ENCODE data around the gene HEXD. TPM values are rescaled to one million over a fixed set of nuclear protein-coding genes. Genes with fewer than 3 reads are reported as not detected.
A peak's percentile ranks its signal among the peaks of the same experiment; 100 is the strongest.

Gene HEXD
- total RNA-seq, 2 experiments from 2014 or later, result 47.6 to 53.6 TPM

DNA sequence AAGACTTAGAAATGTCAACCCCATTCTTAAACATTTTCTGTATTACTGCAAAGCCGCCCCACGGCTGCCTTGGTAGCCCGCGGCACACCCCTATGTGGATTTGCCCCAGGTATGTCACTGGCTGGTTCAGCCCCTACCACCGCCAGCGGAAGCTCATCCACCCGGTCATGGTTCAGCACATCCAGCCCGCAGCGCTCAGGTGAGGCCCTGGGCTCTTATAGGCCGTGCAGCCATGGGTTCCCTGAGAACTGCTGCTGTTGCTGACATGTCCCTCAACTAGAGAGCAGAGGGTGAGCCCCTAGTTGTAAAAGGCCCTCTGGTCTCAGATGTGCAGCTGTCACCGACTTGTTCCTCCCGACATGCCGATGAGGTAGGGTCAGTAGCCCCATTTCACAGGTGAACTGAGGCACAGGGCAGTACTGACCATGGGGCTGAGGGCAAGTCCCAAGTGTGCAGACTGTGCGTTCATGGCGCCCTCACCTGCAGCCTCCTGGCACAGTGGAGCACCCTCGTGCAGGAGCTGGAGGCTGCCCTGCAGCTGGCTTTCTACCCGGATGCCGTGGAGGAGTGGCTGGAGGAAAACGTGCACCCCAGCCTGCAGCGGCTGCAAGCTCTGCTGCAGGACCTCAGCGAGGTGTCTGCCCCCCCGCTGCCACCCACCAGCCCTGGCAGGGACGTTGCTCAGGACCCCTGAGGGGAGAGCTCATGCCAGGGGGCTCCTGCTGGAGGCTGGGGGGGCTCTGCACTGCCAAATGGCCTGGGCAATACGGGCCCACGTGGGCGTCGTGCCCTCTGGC is 23.7 kb downstream of the HEXD start:
- ChIA-PET CTCF (interaction anchor here (0.6 kb wide), 1 partner anchor 17 kb away, joined by 3 read pairs; no protein-coding TSS in a partner anchor), POLR2A (no interaction called here)
- no peaks in the 10 kb centered on the region for H3K9me3 Mint-ChIP-seq (ENCODE audit: insufficient read depth)
- DNase-seq (no peak), ATAC-seq (no peak)
- no peaks in the 10 kb centered on the region for H3K27me3 Mint-ChIP-seq (ENCODE audit: low read depth)
- H3K27ac Mint-ChIP-seq, result no peak overlapping the region
- H3K4me3 Mint-ChIP-seq, result no peak overlapping the region
- peaks cover 12% of the 10 kb centered on the region for H3K4me1 Mint-ChIP-seq (ENCODE audit: low read depth)
- peaks cover 33% of the 10 kb centered on the region for H3K36me3 Mint-ChIP-seq (ENCODE audit: low read depth)

DNA sequence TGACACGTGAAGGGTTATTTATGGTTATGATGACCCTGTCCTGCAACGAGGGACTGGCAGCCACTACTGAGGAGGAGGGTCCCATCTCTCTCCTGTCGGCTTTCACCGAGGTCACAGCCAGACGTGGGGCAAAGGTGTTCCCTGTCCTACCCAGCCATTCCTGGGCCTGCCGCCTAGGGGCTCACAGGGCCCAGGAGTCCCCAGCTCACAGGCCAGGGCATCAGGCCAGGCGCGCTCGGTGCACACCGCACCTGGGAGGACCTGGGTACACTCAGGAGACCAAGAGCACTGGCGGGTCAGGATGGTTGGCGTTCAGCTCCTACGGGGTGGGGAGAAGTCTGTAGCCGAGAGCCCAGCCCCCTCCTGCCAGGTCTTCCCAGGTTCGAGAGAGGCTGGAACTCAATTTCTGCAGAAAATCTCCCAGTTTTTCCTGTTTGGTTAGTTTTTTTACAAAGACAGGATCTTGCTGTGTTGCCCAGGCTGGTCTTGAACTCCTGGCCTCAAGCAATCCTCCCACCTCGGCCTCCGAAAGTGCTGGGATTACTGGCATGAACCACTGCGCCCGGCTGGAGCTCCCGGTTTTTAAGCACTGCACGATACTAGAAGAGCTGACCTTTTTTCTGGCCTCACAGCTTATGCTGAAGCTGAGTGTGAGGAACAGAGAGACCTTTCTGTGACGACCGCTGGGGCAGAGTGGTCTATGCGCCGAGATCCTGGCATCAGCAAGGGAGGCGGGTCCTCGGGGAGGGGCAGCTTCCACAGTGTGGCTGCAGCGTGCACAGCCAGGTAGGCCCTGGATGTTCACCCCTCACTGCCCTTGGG is 24.7 kb downstream of the HEXD start:
- Mint-ChIP-seq H3K4me1 (ENCODE audit: low read depth) (peaks cover 17% of the 10 kb centered on the region), H3K36me3 (ENCODE audit: low read depth) (peaks cover 37% of the 10 kb centered on the region), H3K9me3 (ENCODE audit: insufficient read depth) (no peaks in the 10 kb centered on the region), H3K4me3 (no peak overlapping the region), H3K27ac (no peak overlapping the region), H3K27me3 (ENCODE audit: low read depth) (no peaks in the 10 kb centered on the region)
- DNase-seq (no peak), ATAC-seq (no peak)
- CTCF ChIA-PET, result no interaction called here
- POLR2A ChIA-PET, result interaction anchor here (1.1 kb wide), 1 partner anchor 9 kb away, joined by 4 read pairs; no protein-coding TSS in a partner anchor

GRCh38 chr17:82443465-82444283 is 25.5 kb downstream of the HEXD start:
- H3K27ac Mint-ChIP-seq, result no peak overlapping the region
- no peaks in the 10 kb centered on the region for H3K27me3 Mint-ChIP-seq (ENCODE audit: low read depth)
- no peaks in the 10 kb centered on the region for H3K9me3 Mint-ChIP-seq (ENCODE audit: insufficient read depth)
- no peak for ATAC-seq
- H3K4me1 Mint-ChIP-seq (ENCODE audit: low read depth), result peaks cover 19% of the 10 kb centered on the region
- H3K36me3 Mint-ChIP-seq (ENCODE audit: low read depth), result peaks cover 38% of the 10 kb centered on the region
- no peak for DNase-seq
- ChIA-PET POLR2A (interaction anchor here (1.0 to 1.1 kb wide), 2 partner anchors 8 to 9 kb away, joined by 3 to 4 read pairs; no protein-coding TSS in a partner anchor), CTCF (no interaction called here)
- H3K4me3 Mint-ChIP-seq, result no peak overlapping the region

DNA sequence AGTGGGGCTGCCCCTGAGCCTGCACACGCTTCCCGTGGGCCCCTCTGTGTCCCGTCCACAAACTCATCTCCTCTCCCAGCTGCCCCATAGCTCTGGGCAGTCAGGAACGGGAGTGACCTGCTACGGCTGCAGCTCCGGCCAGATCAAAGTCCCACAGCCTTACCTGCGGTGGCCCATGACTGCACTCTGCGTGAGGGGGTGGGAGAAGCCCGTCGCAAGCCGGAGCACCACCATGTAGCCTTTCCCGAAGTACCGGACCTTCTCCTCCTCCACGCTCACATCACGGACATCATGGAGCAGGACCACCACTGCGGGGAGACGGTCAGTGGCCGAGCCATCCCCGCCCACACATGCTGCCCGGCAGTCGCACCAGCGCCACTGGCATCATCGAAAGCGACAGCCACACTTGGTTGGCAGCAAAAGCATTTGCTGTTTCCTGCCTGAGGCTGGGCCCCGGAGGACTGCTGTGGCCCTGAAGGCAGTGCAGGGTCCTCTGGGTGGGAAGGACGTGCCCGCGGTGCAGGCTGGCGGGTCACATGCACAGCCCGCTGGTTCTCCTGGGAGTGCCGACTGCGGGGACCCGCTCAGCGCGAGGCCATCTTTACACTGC is 26.2 kb downstream of the HEXD start:
- no peak overlapping the region for H3K4me3 Mint-ChIP-seq
- H3K4me1 Mint-ChIP-seq (ENCODE audit: low read depth), result peaks cover 19% of the 10 kb centered on the region
- CTCF ChIA-PET, result no interaction called here

GRCh38 chr17:82444941-82445521 is 26.9 kb downstream of the HEXD start:
- ATAC-seq, result no peak
- DNase-seq, result no peak
- ChIA-PET CTCF (no interaction called here), POLR2A (no interaction called here)
- Mint-ChIP-seq H3K27me3 (ENCODE audit: low read depth) (no peaks in the 10 kb centered on the region), H3K4me3 (no peak overlapping the region), H3K9me3 (ENCODE audit: insufficient read depth) (no peaks in the 10 kb centered on the region), H3K36me3 (ENCODE audit: low read depth) (peaks cover 51% of the 10 kb centered on the region), H3K27ac (no peak overlapping the region), H3K4me1 (ENCODE audit: low read depth) (peaks cover 19% of the 10 kb centered on the region)

More for the DNA sequence above, 26.2 kb downstream of the HEXD start:
- no peak overlapping the region for H3K27ac Mint-ChIP-seq
- H3K9me3 Mint-ChIP-seq (ENCODE audit: insufficient read depth), result no peaks in the 10 kb centered on the region
- ATAC-seq (no peak), DNase-seq (no peak)
- no peaks in the 10 kb centered on the region for H3K27me3 Mint-ChIP-seq (ENCODE audit: low read depth)
- H3K36me3 Mint-ChIP-seq (ENCODE audit: low read depth), result peaks cover 44% of the 10 kb centered on the region
- POLR2A ChIA-PET, result interaction anchor here (1.0 kb wide), 1 partner anchor 10 kb away, joined by 3 read pairs; no protein-coding TSS in a partner anchor

DNA sequence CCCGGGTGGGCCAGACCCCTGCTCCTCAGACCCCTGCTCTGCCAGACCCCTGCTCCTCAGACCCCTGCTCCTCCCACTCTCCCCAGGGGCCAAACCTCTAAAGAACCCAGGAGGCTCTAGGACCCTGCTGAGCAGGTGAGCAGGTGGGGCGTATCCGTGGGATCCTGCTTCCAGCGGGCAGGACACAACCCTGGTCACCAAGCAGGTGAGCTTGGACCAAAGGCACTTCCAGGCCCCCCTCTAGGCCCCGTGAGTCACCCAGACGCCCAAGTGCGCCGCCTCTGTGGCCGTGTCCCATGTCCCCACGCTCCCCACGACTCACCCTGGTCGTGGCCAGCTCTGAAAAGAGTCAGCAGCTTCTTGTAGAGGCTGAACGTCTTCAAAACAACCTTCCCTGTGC is 27.4 kb downstream of the HEXD start:
- no peak for ATAC-seq
- no peak overlapping the region for H3K27ac Mint-ChIP-seq
- DNase-seq, result no peak
- H3K4me3 Mint-ChIP-seq, result no peak overlapping the region
- H3K4me1 Mint-ChIP-seq (ENCODE audit: low read depth), result peaks cover 19% of the 10 kb centered on the region
- no peaks in the 10 kb centered on the region for H3K27me3 Mint-ChIP-seq (ENCODE audit: low read depth)
- POLR2A ChIA-PET, result no interaction called here
- no peaks in the 10 kb centered on the region for H3K9me3 Mint-ChIP-seq (ENCODE audit: insufficient read depth)
- peaks cover 51% of the 10 kb centered on the region for H3K36me3 Mint-ChIP-seq (ENCODE audit: low read depth)
- CTCF ChIA-PET, result no interaction called here

GRCh38 chr17:82446124-82446523 is 28.0 kb downstream of the HEXD start:
- H3K27me3 Mint-ChIP-seq (ENCODE audit: low read depth), result no peaks in the 10 kb centered on the region
- no peak for DNase-seq
- no peak overlapping the region for H3K27ac Mint-ChIP-seq
- H3K4me1 Mint-ChIP-seq (ENCODE audit: low read depth), result peaks cover 24% of the 10 kb centered on the region
- H3K4me3 Mint-ChIP-seq, result no peak overlapping the region
- H3K9me3 Mint-ChIP-seq (ENCODE audit: insufficient read depth), result no peaks in the 10 kb centered on the region
- H3K36me3 Mint-ChIP-seq (ENCODE audit: low read depth), result peaks cover 49% of the 10 kb centered on the region
- no peak for ATAC-seq
- ChIA-PET POLR2A (no interaction called here), CTCF (interaction anchor here (1.0 kb wide), 1 partner anchor 22 kb away, joined by 4 read pairs; no protein-coding TSS in a partner anchor)

- H3K4me1 Mint-ChIP-seq (ENCODE audit: low read depth), result peaks cover 29% of the 10 kb centered on the region
- no peak overlapping the region for H3K4me3 Mint-ChIP-seq
- CTCF ChIA-PET, result interaction anchor here (1.0 kb wide), 1 partner anchor 22 kb away, joined by 4 read pairs; no protein-coding TSS in a partner anchor
These were observed 28.5 kb downstream of the HEXD start for GRCh38 chr17:82446649-82447048.

GRCh38 chr17:82447876-82448275 is 29.7 kb downstream of the HEXD start:
- ChIA-PET CTCF (interaction anchor here (1.9 kb wide), 1 partner anchor 23 kb away, joined by 9 read pairs; no protein-coding TSS in a partner anchor), POLR2A (interaction anchor here (0.9 to 2.6 kb wide), 4 partner anchors 9 to 155 kb away, joined by 3 to 7 read pairs (median 6); no protein-coding TSS in a partner anchor)
- peak overlapping the region; percentile 79 for H3K27ac Mint-ChIP-seq

More at GRCh38 chr17:82446649-82447048, 28.5 kb downstream of the HEXD start:
- no peaks in the 10 kb centered on the region for H3K27me3 Mint-ChIP-seq (ENCODE audit: low read depth)
- DNase-seq, result no peak
- peaks cover 51% of the 10 kb centered on the region for H3K36me3 Mint-ChIP-seq (ENCODE audit: low read depth)
- ATAC-seq, result no peak
- H3K9me3 Mint-ChIP-seq (ENCODE audit: insufficient read depth), result no peaks in the 10 kb centered on the region
- POLR2A ChIA-PET, result no interaction called here
- no peak overlapping the region for H3K27ac Mint-ChIP-seq

GRCh38 chr17:82449131-82449882 is 31.2 kb downstream of the HEXD start:
- peaks cover 37% of the 10 kb centered on the region for H3K4me1 Mint-ChIP-seq (ENCODE audit: low read depth)
- POLR2A ChIA-PET, result interaction anchor here (0.5 to 2.6 kb wide), 17 partner anchors 8 to 939 kb away, joined by 3 to 24 read pairs (median 5); partner anchors contain the start of genes FOXK2 and NARF
- no peaks in the 10 kb centered on the region for H3K27me3 Mint-ChIP-seq (ENCODE audit: low read depth)
- peak; percentile 56 for ATAC-seq
- H3K27ac Mint-ChIP-seq, result peak overlapping the region; percentile 99
- CTCF ChIA-PET, result interaction anchor here (0.6 to 1.9 kb wide), 7 partner anchors 9 to 107 kb away, joined by 3 to 9 read pairs (median 3); partner anchors contain the start of gene NARF
- peak; percentile 87 for DNase-seq
- peaks cover 48% of the 10 kb centered on the region for H3K36me3 Mint-ChIP-seq (ENCODE audit: low read depth)
- H3K9me3 Mint-ChIP-seq (ENCODE audit: insufficient read depth), result no peaks in the 10 kb centered on the region
- H3K4me3 Mint-ChIP-seq, result peak overlapping the region; percentile 93

More at GRCh38 chr17:82447876-82448275, 29.7 kb downstream of the HEXD start:
- no peak for DNase-seq
- H3K4me3 Mint-ChIP-seq, result peak overlapping the region; percentile 45
- H3K9me3 Mint-ChIP-seq (ENCODE audit: insufficient read depth), result no peaks in the 10 kb centered on the region
- H3K4me1 Mint-ChIP-seq (ENCODE audit: low read depth), result peaks cover 38% of the 10 kb centered on the region
- ATAC-seq, result no peak
- H3K27me3 Mint-ChIP-seq (ENCODE audit: low read depth), result no peaks in the 10 kb centered on the region
- peaks cover 48% of the 10 kb centered on the region for H3K36me3 Mint-ChIP-seq (ENCODE audit: low read depth)

All from activated CD8-positive, alpha-beta T cell treated with anti-CD3 and anti-CD28 coated beads, Interleukin-2, amount 10 ng/mL, durations not matched to agents 7 days and 5 days (primary cell).